HT1080 (cell line): Measurements from ENCODE around the gene YBX1. TPM values are rescaled to one million over a fixed set of nuclear protein-coding genes. Genes with fewer than 3 reads are reported as not detected.
A peak's percentile ranks its signal among the peaks of the same experiment; 100 is the strongest.
"Not testable (repeated sequence)": the region's sequence is repeated elsewhere in the genome, so short reads cannot be mapped to it uniquely, and the experiment has no call there.

Experiments
- DNase-seq: peaks from one replicate; pipeline ENCODE4 v3.0.0-alpha.2; 2015; ENCODE audit warnings: low read depth
- total RNA-seq: library from RNA; depleted of rRNA; stranded (reverse); fragments of >200 nt; shearing (Covaris generic); gene quantifications from 2 replicates; pipeline ENCODE4 v1.2.3, GENCODE V29; 2014

YBX1 gene
- total RNA-seq, 1 experiment from 2014 or later, result 1,380 TPM

DNA sequence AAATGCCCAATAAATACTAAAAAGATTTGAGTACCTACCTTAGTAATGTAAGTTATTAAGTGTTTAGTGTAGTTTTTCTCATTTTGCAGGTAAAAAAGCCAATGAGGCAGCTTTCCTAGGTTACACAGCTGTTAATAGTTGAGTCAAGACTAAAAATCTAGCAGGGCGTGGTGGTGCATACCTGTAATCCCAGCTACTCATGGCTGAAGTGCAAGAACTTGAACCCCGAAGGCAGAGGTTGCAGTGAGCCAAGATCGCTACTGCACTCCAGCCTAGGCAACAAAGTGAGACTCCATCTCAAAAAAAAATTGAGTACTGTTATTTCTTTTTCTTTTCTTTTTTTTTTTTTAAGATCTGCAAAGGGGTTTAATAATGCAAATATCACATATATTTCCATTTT lies 7.7 kb downstream of the YBX1 start:
- DNase-seq, result no peak

DNA sequence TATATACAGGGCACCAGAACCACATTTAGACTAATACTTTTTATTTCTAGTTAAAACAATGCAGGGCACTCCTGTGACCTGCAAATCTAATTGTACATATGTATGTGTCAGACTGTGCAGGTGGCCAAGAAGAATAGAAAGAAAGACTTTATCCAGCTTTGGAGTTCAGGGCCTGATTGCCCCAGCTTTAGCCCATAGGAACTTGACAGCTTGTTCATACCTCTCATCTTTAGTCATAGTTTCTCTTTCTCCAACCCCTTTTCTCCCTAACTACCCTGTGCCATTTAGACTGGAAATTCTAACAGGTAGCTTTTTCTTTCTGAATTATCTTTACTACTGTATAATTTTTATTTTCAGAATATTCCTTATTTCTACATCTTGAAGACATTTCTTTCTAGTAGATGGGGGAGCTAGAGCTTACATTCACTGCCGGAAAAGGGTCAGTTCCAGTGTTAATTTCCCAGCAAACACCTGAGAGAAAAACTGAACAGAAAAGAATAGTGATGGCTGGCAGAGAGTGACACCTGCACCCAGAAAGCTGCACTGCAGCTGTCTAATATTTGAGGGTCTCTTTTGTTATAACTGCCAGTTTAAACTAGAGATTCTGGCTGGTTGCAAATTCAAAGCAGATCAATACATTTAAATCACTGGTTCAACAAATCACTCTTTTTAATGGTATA lies 8.4 kb downstream of the YBX1 start:
- DNase-seq, result peak; percentile 4

DNA sequence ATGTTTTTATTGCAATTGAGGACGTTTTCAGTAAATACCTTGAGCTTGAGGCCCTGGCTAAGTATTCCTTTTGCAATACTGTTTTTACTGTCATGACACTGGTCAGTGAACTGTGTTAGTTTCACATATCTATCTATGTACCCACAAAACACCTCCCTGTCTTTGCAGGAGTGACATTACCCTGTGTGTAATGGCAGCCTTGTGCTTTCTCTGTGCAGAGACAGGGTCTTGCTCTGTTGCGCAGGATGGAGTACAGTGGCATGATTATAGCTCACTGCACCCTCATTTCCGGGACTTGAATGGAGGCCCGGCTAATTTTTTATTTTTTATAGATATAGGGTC lies 8.9 kb downstream of the YBX1 start:
- DNase-seq, result no peak

DNA sequence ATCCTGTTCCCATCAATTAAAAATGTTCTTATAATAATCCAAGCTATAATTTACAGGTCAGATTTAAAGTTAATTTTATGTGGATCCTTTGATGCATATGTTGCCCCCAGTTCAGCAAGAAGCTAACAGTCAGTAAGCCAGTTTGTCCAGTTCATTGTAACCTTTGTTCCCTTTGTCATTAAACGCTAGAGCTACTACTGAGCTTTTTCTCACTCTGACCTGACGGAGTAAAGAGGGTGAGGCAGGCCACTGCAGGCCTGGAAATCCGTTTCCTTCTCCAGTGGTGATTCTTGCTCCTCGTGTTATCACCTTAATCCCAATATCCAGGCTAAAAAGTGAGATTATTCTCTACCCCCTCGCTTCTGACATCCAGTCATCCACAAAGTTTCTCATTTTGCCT lies 10.2 kb downstream of the YBX1 start:
- no peak for DNase-seq

DNA sequence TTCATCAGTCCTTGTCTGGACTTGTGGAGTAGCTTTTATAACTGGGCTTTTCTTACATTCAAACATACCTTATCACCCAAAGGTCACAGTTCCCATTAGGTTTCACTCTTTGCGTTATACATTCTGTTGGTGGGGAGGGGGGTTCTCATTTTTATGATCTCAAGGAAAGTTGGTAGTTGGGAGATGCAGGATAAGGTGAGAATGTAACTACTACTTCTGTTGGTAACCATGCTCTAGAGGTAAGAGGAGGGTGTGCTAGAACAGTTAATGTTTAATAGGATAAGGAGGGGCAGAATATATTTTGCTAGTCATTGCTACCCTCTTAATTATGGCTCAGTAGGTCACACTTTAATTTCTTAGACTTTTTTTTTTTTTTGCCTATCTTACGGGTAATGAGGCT lies 10.7 kb downstream of the YBX1 start:
- no peak for DNase-seq

DNA sequence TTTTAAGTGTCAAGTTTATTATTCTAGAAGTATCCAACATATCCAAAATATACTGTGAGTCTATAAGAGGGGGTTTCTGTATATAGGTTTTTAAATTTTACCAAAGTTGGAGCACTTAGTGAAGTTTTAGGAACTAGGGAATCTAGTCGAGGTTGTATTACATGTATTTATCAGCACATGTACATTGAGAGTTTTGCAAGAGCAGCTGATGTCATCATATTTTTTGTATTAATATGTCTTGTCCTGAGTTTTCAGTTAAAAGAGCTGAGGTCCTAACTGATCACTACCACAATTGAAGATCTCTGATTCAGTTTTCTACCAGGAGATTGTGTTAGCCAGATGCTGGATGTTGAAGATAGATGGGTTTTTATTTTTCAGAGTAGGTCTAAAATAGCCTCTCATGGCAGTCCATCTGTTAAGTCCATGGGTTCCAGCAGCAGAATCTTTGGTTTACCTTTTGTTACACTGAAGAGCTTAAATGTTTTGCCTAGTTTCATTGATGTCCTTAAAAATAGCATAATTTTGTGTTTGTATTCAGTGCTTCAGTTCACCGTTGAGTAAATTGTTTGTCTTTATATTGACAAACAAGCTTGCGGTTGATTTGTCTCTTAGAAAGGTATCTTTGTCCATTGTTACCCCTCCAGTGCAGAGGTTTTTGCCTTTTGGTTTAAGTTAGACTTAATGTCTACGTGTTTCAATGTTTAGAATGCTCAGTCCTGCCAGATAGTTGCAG lies 16.0 kb downstream of the YBX1 start:
- no peak for DNase-seq

DNA sequence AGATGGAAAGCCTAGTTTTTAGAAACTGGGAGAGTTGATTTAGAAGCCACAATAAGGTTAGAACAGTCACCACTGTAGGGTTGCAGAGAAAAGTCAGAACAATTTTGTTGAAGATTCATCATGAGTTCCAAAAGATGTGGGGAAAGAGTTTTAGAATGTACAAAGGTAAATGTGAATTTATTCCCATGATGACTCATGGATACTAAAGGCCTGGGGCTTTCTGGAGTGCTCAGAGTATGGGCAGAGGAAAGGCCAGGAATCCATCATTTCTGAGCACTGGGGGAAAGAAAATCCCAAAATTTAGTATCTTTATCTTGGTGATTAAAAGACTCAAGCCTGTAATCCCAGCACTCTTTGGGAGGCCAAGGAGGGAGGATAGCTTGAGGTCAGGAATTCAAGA lies 17.8 kb downstream of the YBX1 start:
- no peak for DNase-seq

DNA sequence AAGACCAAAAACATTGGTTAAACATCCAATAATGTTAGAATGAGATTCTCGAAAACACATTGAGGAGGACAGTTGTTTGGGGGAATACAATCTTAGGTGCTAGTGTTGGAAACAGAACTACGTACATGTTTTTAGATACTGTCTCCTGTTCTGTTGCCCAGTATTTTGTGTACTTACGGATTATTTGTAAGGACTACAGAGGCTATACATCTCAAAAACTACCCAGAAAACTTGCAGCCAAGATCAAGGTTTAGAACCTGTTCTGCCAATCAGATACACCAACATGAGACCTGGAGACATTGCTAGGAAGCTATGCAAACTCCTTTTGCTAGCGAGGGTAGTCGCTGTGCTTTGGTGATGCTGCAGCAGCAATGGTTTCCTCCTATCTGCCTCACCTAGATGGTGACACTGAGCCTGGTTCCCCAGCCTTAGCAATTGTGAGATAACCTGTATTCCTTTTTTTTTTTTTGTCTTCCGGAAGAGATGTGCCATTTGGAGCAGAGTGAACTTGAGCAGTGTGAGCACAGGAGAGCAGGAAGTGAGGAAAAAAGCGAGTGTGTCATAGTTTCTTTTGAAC lies 21.8 kb downstream of the YBX1 start:
- DNase-seq, result no peak

DNA sequence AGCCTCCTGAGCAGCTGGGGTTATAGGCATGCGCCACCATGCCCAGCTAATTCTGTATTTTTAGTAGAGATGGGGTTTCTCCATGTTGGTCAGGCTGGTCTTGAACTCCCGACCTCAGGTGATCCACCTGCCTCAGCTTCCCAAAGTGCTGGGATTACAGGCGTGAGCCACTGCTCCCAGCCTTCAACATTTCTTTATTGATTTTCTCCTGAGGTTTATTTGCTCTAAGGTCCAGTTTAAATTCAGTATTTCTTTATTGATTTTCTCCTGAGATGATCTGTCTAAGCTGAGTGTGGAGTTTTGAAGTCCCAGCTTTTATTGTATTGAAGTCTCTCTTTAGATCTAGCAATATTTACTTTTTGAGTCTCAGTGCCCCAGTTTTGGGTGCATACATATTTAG lies 30.6 kb downstream of the YBX1 start:
- not testable (repeated sequence) for DNase-seq

DNA sequence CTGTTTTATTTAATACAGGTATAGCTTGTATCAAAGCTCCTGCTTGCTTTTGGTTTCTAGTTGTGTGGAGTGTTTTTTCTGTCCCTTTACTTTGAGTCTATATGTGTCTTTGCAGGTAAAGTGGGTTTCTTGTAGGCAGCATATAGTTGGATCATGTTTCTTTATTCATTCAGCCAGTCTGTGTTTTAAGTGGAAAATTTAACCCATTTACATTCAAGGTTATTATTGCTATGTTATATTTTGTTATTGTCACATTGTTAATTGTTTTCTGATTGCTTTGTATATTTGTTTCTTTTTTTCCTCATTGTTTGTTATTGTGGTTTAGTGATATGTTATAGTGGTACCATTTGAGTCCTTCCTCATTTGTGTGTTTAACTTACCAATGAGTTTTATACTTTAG lies 31.1 kb downstream of the YBX1 start:
- no peak for DNase-seq

DNA sequence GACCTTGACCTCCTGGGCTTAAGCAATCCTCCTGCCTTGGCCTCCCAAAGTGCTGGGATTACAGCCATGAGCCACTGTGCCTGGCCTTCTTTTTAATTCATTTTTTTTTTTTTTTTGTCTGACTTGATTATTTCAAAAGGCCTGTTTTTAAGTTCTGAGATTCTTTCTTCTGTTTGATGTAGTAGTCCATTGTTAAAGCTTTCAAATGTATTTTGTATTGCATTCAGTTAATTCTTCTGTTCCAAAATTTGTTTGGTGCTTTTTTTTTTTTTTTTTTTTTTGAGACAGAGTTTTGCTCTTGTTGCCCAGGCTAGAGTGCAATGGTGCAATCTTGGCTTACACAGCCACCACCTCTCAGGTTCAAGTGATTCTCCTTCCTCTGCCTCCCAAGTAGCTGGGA lies 32.2 kb downstream of the YBX1 start:
- DNase-seq, result not testable (repeated sequence)

DNA sequence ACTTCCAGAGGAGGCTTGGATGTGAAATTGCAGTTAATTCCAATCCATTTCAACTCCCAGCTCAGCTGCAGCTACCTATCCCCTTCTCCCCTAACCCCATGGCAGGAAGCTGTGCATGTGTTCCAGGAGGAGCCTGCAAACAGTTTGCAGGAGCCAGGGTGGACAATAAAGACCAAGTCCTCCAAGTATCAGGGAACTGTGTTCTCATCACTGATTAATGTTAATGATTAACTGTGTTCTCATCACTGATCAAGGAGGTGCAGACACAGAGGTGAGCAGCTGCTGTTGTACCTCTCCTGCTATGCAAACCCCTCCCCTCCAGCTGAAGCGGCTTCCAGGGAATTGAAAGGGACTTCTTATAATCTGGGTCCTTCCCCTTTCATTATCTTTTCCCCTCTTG lies 38.6 kb downstream of the YBX1 start:
- DNase-seq, result no peak

DNA sequence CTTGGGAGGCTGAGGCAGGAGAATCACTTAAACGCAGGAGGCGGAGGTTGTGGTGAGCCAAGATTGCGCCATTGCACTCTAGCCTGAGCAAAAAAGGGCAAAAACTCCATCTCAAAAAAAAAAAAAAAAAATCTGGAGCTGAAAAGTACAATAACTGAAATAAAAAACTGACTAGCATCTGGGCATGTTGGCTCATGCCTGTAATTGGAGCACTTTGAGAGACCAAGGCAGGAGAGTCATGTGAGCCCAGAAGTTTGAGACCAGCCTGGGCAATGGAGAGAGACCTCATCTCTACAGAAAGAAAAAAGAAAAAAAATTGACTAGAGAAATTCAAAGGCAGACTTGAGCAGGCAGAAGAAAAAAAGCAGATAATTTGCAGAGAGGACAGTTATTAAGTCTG lies 39.7 kb downstream of the YBX1 start:
- DNase-seq, result no peak

DNA sequence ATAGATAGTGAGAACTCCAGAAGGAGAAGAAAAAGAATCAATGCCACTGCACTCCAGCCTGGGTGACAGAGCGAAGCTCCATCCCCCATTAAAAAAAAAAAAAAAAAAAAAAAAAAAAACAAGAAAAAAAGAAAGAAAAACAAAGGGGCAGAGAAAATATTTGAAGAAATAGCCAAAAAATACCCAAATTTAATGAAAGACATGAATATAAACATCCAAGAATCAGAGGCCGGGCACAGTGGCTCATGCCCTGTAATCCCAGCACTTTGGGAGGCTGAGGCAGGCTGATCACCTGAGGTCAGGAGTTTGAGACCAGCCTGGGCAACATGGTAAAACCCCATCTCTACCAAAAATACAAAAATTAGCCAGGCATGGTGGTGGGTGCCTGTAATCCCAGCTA lies 40.2 kb downstream of the YBX1 start:
- not testable (repeated sequence) for DNase-seq

DNA sequence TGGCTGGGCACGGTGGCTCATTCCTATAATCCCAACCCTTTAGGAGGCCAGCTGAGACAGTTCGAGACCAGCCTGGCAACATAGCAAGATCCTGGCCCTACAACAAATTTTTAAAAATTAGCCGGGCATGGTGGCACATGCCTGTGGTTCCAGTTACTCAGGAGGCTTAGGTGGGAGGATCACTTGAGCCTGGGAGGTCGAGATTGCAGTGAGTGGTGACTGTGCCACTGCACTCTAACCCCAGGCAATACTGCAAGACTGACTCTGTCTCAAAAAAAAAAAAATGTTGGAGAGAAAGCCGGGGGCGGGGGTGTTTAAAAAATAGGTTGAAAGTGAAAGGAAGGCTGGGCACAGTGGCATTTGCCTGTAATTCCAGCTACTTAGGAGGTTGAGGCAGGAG lies 41.3 kb downstream of the YBX1 start:
- peak; percentile 37 for DNase-seq

DNA sequence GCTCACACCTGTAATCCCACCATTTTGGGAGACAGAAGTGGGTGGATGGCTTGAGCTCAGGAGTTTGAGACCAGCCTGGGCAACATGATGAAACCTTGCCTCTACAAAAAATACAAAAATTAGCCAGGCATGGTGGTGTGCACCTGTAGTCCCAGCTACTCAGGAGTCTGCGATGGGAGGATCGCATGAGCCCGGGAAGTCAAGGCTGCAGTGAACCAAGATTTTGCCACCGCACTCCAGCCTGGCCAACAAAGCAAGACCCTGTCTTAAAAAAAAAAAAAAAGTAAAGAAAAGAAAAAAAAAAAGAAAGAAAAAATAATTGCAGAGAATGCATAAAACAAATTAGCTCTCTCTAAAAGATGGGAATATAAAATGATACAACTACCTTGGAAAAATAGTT lies 43.6 kb downstream of the YBX1 start:
- not testable (repeated sequence) for DNase-seq

DNA sequence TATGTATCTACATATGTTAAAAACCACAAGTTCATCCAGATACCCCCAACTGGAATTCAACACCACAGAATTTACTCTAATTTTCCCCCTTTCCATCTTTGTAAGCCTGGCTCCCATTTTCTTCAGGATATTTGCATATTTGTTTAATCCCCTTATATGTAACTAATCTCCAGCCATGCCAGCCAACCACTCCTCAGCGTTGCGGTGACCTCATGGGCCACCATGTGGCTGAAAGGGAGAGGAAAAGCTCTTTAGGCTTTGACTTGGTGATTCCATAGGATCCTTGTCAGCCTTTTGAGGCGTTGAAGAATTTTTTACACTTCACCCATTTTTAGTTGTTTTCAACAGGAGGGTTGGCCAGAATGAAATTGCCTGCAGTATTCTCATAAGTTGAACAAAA lies 47.8 kb downstream of the YBX1 start:
- DNase-seq, result no peak

DNA sequence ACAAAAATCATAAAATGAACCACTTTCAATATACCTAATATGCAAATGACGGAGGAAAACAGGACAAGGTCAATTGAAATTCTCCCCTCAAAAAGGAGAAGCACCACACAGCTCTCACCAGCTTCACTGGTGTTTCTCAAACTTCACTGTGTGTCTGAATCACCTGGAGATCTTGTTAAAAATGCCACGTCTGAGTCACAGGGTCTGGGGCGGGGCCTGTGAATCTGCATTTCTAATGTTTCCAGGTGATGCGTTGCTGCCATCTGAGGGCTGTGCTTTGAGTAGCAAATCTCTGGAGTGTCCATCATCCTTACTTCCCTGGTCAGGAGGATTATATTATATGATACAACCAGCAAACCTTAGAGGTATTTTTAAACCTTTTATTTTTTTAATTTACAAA lies 48.8 kb downstream of the YBX1 start:
- peak; percentile 46 for DNase-seq

DNA sequence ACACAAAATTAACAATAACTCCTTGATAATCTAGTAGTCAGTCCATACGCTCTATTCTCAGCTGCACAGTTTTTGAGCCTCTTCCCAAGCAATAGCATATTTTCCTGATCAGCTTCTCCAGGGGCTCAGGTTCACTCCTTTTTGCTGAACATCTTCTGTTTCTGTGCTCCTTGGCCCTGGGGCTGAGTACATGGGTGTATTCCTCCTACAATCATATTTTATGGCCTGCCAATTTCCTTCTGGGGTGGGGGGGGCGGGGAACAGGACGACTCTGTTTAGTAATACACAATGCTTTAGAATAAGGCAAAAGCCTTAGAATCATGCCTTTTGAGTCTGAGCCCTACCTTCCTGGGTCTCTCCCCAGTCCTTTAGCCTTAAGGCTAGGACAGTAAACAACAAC lies 49.4 kb downstream of the YBX1 start:
- no peak for DNase-seq

DNA sequence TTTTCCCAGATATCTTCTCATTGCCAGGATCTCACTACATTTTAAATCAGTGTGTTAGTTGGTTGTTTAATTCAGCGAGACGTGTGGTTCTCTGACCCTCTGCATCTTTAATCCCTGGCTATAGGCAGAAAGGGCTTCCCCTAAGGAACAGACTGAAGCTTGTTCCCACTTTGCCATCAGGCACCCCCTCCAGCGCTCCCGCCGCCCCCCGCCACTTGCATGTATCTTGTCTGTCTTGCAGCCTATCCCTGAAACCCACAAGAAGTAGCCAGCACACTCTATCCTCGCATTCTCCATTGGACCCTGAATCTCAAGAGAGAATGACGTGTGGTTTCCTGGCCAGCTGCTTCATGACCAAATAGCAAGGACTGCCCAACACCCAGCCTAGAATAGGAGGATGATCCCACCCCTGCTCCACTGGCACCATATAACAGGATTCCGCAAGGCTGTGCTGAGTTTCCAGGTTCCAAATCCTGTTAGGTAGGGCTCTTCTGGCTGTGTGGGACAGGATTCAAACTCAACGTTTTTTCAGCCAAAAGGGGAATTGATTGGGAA lies 50.0 kb downstream of the YBX1 start:
- DNase-seq, result no peak

DNA sequence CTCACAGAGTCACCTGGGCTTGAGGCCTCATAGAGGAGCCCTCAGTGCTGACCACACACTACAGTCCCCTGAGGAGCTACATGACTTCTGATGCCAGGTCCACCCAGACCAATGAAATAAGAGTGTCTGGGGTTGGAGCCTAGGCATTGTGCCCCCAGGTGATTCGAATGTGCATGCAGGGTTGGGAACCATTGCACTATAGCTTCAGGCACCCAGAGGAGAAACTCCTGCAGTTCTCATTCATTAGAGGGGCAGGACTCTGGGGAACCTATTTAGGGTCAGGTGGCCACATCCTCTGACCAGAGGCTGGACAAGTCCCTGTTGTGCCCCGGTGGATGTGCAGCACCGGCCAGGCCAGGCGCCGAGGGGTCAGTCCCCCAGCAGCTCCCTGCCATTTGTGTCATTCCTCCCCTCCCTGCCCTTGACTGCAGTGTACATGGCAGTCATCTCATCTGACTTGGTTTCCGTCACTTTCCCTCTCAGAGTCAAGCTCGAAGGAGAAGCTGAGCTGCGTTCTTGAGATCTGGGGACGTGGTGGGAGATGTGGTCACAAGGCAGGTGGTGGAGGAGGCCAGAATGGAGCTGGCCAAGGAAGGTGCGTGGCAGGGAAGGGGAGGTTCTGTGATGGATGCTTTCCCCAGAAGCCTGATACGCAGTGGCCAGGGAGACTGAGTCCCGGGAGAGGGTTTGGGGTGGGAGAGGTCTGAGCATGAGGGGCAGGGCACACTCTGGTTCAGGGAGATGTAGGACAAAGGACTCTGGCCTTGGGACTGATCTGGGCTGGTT lies 51.4 kb downstream of the YBX1 start:
- DNase-seq, result no peak
